Mononuclear cell (primary cell): Measurements from ENCODE around the gene WNT7B. TPM values are rescaled to one million over a fixed set of nuclear protein-coding genes. Genes with fewer than 3 reads are reported as not detected.

ENCODE experiments used
- H3K27me3 ChIP-seq: 2 replicates; pipeline ENCODE4 v1.6.0; 2011; ENCODE audit warnings: low read length, control low read depth; ENCODE audit not compliant: insufficient read depth
- H3K4me1 ChIP-seq: 2 replicates; pipeline ENCODE4 v1.5.1; 2011; ENCODE audit warnings: mild to moderate bottlenecking, low read length, control low read depth; ENCODE audit not compliant: insufficient read depth
- H3K4me3 ChIP-seq: 2 replicates; pipeline ENCODE4 v1.5.1; 2011; ENCODE audit warnings: mild to moderate bottlenecking, low read length, moderate library complexity
- H3K9me3 ChIP-seq: 2 replicates; pipeline ENCODE4 v1.5.1; 2011; ENCODE audit warnings: low read depth, mild to moderate bottlenecking, control low read depth, low read length
- total RNA-seq: library from RNA; depleted of rRNA; stranded (reverse); fragments of >200 nt; gene quantifications from one replicate; pipeline ENCODE4 v1.2.3, GENCODE V29; 2012

Gene WNT7B
- total RNA-seq, 1 donor: not detected

DNA sequence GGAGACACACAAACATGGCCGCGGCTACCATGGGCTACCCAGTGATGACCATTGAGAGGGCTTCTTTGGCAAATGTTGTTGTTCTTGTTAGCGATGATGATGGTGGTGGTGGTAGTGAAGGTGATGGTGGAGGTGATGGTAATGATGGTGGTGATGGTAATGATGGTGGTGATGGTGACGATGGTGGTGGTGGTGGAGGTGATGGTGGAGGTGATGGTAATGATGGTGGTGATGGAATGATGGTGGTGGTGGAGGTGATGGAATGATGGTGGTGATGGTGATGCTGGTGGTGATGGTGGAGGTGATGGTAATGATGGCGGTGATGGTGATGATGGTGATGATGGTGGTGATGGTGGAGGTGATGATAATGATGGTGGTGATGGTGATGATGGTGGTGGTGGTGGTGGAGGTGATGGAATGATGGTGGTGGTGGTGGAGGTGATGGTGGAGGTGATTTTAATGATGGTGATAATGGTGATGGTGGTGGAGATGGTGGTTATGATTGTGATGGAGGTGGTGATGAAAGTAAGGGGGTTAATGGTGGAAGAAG lies 16.3 kb upstream of the WNT7B start:
- Histone ChIP-seq H3K9me3 (no peaks in the 10 kb centered on the region), H3K4me1 (peaks cover 42% of the 10 kb centered on the region), H3K27me3 (no peaks in the 10 kb centered on the region), H3K4me3 (no peak overlapping the region)

DNA sequence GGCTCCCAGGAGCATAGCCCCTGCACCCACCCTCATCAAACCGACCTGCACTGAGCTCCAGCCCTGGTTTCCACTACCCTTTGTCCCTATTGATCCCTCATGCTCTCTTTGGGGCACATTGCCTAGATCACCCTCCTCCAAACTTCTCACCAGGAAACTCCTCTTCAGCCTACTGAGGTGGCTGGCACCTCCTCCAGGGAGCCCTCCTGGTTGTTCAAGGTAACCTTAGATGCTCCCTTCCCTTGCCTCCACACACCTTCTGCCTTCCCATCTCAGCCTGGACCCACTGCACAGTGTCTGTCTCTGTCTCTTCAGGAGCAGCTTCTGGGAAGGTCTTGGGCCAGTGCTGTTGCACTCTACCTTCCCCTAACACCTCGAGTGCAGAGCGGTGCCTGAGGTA lies 15.8 kb upstream of the WNT7B start:
- no peak overlapping the region for H3K4me3 ChIP-seq
- peaks cover 37% of the 10 kb centered on the region for H3K4me1 ChIP-seq
- no peaks in the 10 kb centered on the region for H3K27me3 ChIP-seq
- H3K9me3 ChIP-seq: no peaks in the 10 kb centered on the region

DNA sequence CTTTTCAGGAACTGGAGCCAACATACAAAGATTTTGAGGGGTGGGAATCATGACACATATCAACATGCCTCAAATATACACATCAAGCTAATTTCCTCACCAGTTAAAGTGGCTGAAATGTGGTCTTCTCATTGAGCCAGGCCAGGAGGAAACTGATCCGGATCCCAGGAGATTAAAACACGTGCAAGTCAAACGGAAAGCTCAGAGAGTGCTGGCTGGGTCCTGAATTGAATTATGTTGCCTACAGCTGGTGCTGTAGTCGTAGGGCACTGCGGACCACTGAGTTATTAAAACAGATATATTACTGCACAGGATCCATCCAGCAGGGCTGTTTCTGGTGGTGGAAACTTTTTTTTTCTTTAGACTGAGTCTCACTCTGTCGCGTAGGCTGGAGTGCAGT lies 14.1 kb upstream of the WNT7B start:
- H3K4me1 ChIP-seq: peaks cover 22% of the 10 kb centered on the region
- no peaks in the 10 kb centered on the region for H3K9me3 ChIP-seq
- H3K4me3 ChIP-seq: no peak overlapping the region
- H3K27me3 ChIP-seq: no peaks in the 10 kb centered on the region

DNA sequence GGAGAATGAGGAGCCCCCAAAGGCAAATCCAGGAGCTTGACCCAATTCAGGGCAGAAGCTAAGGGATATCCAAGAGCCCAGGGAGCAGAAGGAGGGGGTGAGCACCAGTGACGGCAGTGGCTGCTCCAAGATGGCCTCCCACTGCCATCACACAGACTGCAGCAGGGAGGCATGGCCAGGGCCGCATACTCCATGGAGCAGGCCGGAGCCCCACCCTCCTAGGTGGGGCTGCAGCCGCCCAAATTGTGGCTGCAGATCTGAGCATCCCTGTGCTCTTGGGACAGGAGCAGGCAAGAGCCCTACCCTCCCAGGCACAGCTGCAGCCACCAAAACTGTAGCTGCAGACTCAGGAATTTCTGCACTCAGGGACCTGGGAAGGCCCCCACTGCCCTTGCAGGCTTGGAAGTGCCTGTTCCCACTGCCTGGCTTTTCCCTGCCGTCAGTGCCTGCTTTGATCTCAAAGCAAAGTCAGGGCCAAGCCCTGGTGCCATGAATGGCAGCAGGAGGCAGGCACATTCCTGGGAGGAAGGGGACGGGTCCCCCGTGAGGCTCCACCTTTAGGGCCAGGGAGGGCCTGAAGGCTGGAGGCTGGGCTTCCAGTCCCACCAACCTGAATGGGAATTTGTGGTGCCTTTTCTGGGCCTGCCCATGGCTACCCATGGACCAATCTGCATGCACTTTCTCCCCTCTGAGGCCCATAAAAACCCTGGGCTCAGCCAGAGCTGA lies 10.3 kb upstream of the WNT7B start:
- no peaks in the 10 kb centered on the region for H3K4me1 ChIP-seq
- no peaks in the 10 kb centered on the region for H3K27me3 ChIP-seq
- H3K4me3 ChIP-seq: no peak overlapping the region
- H3K9me3 ChIP-seq: no peaks in the 10 kb centered on the region

DNA sequence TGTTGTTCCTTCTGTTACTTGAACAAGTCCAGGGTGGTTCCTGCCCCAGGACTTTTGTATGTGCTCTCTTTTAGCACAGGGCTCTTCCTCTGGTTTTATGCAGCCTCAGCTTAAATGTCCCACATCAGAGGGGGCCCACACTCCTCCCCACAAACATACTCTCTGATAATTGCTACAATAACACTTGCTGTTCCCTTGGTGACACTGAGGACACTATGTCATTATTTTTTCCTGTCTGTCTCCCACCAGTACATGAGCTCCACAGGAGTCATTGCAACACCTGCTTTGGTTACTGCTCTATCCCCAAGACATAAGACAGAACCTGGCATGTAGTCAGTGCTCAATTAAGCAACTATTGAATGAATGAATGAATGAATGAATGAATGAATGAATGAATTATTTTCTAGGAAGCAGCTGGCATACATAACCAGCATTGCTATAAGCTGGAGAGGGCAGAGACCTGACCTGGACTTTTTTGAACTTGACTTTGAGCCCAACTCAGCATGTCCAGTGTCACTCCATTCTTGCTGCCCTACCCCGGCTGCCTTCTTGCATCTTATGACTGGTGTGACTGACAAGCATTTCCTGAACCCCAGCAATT lies 7.5 kb upstream of the WNT7B start:
- H3K27me3 ChIP-seq: no peaks in the 10 kb centered on the region
- H3K4me3 ChIP-seq: no peak overlapping the region
- no peaks in the 10 kb centered on the region for H3K9me3 ChIP-seq
- no peaks in the 10 kb centered on the region for H3K4me1 ChIP-seq

DNA sequence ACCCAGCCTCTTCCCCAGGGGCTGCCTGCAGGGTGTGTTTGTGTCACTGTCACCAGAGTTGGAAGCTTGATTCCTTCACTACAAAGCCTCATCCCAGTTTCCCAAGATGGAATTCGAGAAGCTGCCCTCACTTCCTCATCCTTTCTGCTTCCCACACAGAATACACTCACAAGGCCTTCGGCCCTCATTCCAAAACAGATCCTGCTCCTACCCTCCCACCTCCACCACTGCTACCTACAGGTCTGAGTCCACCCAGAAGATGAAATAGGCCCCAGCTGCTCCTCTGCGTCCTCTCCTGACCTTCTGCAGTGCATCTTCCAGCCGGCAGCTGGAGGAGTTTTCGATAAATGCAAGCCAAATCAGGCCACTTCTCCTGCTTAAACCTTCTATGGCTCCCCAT lies 6.8 kb upstream of the WNT7B start:
- Histone ChIP-seq H3K4me1 (peaks cover 4% of the 10 kb centered on the region), H3K27me3 (no peaks in the 10 kb centered on the region), H3K4me3 (no peak overlapping the region), H3K9me3 (no peaks in the 10 kb centered on the region)

DNA sequence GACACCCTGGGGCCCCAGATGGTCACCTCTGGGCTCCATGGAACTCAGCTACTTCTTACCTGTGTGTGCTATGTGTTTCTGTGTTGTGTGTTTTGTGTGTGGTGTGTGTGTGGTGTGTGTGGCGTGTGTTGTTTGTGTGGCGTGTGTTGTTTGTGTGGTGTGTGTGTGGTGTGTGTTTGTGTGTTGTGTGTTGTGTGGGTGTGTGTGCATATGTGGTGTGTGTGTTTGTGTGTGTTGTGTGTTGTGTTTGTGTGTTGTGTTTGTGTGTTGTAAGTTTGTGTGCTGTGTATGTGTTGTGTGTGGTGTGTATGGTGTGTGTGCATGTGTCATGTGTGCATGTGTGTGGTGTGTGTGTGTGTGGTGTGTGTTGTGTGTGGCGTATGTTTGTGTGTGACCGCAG lies 3.8 kb upstream of the WNT7B start:
- Histone ChIP-seq H3K27me3 (peaks cover 13% of the 10 kb centered on the region), H3K4me1 (peaks cover 12% of the 10 kb centered on the region), H3K9me3 (no peaks in the 10 kb centered on the region), H3K4me3 (no peak overlapping the region)

DNA sequence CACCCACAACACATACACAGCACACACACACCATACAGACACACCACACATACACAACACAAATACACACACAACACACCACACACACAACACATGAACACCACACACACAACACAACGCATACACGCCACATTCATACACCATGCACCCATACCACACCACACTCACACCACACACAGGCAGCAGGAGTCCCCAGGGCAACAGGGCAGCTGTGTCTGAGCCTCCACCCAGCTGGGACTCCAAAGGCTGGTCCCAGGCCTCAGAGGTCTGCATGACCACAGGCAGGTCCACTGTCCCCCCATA lies 3.3 kb upstream of the WNT7B start:
- Histone ChIP-seq H3K27me3 (peaks cover 16% of the 10 kb centered on the region), H3K4me1 (peaks cover 12% of the 10 kb centered on the region), H3K9me3 (no peaks in the 10 kb centered on the region), H3K4me3 (no peak overlapping the region)

DNA sequence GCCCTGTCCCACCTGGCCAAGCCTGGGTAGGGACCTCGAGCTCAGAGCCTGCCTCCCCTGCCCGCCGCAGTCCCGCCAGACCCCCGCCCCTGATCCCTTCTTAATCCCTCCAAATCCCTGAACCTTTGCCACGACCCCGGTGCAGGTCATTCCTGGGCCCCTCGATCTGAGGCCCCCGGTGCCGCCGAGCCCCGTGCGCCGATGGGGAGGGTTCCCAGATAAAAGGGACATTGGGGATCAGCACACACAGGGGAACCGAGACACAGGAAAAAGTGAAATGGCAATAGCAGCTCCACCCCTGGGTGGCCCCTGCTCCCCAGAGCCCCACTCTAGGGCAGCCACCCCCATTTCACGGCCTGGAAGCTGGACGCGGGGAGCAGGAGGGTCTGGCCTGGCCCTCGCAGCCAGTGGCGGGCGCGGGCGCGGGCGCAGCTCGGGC lies 1.3 kb upstream of the WNT7B start:
- Histone ChIP-seq H3K4me3 (no peak overlapping the region), H3K27me3 (peaks cover 34% of the 10 kb centered on the region), H3K4me1 (peaks cover 12% of the 10 kb centered on the region), H3K9me3 (no peaks in the 10 kb centered on the region)

DNA sequence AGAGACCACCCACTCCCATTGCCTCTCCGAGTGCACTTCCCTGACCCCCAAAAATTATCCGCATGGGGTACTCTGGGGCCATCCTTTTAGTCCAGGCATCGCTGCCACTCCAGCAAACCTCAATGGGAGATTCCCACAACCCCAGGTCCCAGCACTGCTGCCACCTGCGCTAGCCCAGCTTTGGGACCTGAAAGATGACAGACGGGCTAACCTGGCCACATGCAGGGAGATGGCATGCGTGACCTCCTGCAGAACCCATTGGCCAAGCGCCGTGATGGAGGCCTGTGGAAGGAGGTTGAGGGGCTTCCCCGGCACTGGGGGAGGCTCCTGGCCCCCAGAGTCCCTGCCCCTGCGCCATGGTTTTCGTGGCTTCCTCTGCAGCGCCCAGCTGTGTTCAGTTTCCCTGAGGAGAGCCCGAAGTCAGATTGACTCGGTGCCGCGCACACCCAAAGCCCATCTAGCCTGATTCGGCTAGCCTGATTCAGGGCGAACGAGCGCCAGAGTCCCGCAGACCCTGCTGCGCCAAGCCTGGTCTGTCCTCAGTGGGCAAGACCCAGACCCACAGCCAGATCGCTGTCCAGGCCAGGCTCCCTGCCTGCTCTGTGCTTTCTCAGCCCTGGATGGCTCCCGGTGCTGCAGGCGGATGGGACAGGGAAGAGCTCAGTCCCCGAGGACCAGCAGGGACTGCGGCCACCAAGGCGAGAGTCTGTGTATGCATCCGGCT lies 751 bp upstream of the WNT7B start:
- Histone ChIP-seq H3K4me3 (no peak overlapping the region), H3K9me3 (no peaks in the 10 kb centered on the region), H3K4me1 (peaks cover 12% of the 10 kb centered on the region), H3K27me3 (peaks cover 40% of the 10 kb centered on the region)

DNA sequence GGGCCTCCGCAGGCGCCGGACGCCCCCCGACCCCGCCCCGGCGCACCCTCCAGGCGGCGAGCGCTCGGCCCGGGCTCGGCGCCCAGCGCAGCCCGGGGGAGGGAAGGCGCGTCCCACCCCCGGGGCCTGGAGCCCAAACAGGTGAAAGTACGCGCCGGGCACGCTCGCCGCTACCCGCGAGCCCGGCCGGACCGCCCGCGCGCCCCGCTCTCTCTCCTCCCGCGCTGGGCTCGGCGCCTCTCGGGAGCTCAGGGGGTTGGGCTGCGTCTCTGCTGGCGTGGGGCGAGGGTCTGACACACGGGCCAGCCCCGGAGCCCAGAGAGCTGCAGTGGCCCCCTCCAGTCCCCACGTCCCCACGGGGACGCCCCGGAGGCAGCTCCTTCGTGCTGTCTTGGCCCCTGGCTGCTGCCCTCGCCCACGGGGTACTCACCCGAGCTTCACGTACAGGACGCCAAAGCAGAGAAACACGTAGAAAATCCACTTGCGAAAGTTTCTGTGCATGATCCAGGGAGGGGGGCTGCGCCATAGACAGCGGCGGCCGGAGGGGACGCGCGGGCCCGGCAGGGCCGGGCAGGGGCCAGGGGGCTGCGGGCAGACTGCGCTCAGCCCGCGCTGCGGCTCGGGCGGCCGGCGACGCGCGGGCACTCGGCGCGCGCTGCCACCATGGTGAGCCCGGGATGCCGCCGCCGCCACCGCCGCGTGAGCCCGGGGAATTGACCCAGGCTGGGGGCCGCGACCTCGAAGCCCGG lies 534 bp downstream of the WNT7B start:
- Histone ChIP-seq H3K4me1 (peaks cover 12% of the 10 kb centered on the region), H3K4me3 (no peak overlapping the region), H3K9me3 (no peaks in the 10 kb centered on the region), H3K27me3 (peaks cover 46% of the 10 kb centered on the region)

DNA sequence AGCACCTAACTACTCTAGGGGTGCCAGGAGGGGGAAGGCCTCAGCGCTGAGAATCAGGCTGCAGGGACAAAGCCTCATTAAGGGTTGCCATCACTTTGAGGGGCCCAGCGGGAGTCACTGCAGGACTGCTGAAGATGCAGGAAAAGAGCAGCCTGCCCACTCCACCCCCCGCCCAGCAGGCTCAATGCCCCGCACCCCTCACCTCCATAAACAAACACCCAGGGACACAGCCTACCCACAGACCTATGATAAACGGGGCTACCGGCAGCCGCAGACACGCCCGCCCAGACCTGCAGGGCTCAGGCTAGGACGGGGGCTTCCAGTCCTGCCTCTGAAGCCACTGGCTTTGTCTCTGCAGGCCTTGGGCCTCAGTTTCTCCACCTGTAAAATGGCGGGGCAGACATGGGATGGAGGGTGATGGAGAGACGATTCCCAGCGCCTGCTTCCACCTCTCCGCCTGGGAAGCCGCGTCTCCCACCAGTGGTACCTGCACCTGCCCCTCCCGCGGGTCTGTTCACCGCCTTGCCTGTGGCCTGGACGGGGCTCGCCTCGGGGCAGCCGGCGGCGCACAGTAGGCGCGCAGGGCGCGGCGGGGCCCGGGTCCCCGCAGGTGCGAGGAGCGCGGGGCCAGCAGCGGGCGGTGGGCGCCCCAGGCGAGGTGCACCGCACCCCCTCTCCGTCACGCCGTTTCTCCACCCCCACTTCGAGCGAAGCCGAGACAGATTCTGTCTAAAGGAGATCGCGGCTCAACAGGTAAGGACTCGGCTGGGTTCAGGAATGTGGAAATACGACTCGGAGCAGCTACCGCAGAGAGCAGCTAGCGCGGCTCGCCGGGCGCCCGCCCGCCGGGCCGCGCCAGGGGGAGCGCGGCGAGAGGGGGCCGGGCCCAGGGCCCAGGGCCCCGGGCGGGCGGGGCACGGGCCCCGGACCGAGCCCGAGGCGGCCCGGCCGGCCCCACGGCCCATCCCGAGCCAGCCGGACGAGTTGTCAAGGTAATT lies 1.5 kb downstream of the WNT7B start:
- peaks cover 52% of the 10 kb centered on the region for H3K27me3 ChIP-seq

DNA sequence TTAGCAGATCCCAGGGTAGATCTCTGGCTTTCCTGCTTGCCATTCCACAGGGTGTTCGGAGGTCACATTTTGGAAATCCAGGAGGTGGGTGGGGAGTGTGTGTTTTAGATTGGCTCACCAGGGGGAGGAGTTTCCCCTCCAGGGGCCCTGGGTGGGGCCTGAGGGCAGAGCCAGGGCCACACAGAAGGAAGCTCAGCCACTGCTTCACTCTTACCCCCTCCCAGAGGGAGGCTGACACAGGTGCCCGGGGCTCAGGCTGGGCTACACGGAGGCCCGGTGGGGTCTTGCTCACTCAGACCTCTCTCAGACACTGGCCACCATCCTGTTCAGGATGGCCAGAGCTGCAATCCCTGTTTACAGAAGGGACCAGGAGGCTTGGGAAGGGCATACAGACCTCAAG lies 2.5 kb downstream of the WNT7B start:
- Histone ChIP-seq H3K27me3 (peaks cover 60% of the 10 kb centered on the region), H3K9me3 (no peaks in the 10 kb centered on the region), H3K4me1 (peaks cover 12% of the 10 kb centered on the region), H3K4me3 (no peak overlapping the region)

More for the DNA sequence above, 1.5 kb downstream of the WNT7B start:
- no peaks in the 10 kb centered on the region for H3K9me3 ChIP-seq
- H3K4me1 ChIP-seq: peaks cover 12% of the 10 kb centered on the region
- H3K4me3 ChIP-seq: no peak overlapping the region

DNA sequence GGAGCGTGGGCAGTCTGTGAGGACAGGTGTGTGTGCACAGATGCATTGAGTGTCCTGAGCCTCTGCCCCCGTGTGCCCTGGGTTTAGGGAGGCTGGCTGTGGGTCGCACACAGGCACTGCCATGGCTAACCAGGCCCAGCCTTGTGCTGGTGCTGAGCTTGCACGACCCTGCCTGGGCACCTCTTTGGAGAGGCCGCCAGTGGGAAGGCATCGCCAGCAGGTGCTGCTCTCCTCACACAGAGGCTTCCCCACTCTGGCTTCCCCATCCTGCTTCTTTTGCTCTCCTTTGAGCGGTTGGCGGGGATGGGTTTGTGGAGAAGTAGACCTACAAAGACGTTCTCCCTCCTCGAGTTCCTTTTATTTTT lies 4.1 kb downstream of the WNT7B start:
- Histone ChIP-seq H3K4me1 (peaks cover 3% of the 10 kb centered on the region), H3K4me3 (no peak overlapping the region), H3K27me3 (peaks cover 61% of the 10 kb centered on the region), H3K9me3 (no peaks in the 10 kb centered on the region)
